GM23338 (cell line): ENCODE results near the gene CDH20. TPM values are rescaled to one million over a fixed set of nuclear protein-coding genes. Genes with fewer than 3 reads are reported as not detected.

Experiments used
- ATAC-seq: fragments of 200-7000 bp; cut with Tn5 transposase; 3 replicates; pipeline ENCODE4 v1.9.1; 2020
- DNase-seq: peaks from one replicate; pipeline ENCODE4 v3.0.0-alpha.2; 2015; ENCODE audit warnings: low spot score
- H2AFZ ChIP-seq: fragments of 200-600 bp; sonication (generic); 2 replicates; pipeline ENCODE4 v1.8.0; 2016; ENCODE audit warnings: antibody characterized with exemption, mild to moderate bottlenecking, moderate library complexity
- H3F3A ChIP-seq: fragments of 200-600 bp; sonication (generic); replicated peaks from 2 replicates; pipeline ENCODE4 v1.8.0; 2017; ENCODE audit warnings: antibody characterized with exemption, mixed run types, low read depth
- H3K27ac ChIP-seq: fragments of 200-600 bp; sonication (generic); 2 replicates; pipeline ENCODE4 v1.6.1; 2016; ENCODE audit warnings: low read depth
- H3K27me3 ChIP-seq: fragments of 200-600 bp; sonication (generic); 2 replicates; pipeline ENCODE4 v1.8.0; 2016; ENCODE audit warnings: mild to moderate bottlenecking, mixed run types, moderate library complexity; ENCODE audit not compliant: insufficient read depth
- H3K36me3 ChIP-seq: fragments of 200-600 bp; sonication (generic); 2 replicates; pipeline ENCODE4 v1.8.0; 2016; ENCODE audit warnings: mild to moderate bottlenecking; ENCODE audit not compliant: insufficient read depth
- H3K4me1 ChIP-seq: fragments of 200-600 bp; sonication (generic); 2 replicates; pipeline ENCODE4 v1.8.0; 2016; ENCODE audit warnings: mild to moderate bottlenecking, moderate library complexity; ENCODE audit not compliant: insufficient read depth
- H3K4me2 ChIP-seq: fragments of 200-600 bp; sonication (generic); 2 replicates; pipeline ENCODE4 v1.7.1; 2017; ENCODE audit warnings: mixed run types
- H3K4me3 ChIP-seq: fragments of 200-600 bp; sonication (generic); 2 replicates; pipeline ENCODE4 v1.6.1; 2016; ENCODE audit warnings: mixed run types
- H3K79me2 ChIP-seq: fragments of 200-600 bp; sonication (generic); replicated peaks from 2 replicates; pipeline ENCODE4 v1.8.0; 2017; ENCODE audit warnings: mild to moderate bottlenecking; ENCODE audit not compliant: insufficient read depth
- H3K9me2 ChIP-seq: fragments of 200-600 bp; sonication (generic); 2 replicates; pipeline ENCODE4 v1.8.0; 2017; ENCODE audit not compliant: insufficient read depth
- H4K20me1 ChIP-seq: fragments of 200-600 bp; sonication (generic); replicated peaks from 2 replicates; pipeline ENCODE4 v1.8.0; 2017; ENCODE audit warnings: mild to moderate bottlenecking; ENCODE audit not compliant: insufficient read depth
- H3K27ac Mint-ChIP-seq: 2 replicates; pipeline ENCODE4 v1.8.0; 2020; ENCODE audit warnings: inconsistent platforms, mild to moderate bottlenecking, moderate library complexity, mixed read lengths
- H3K27me3 Mint-ChIP-seq: 3 replicates; pipeline ENCODE4 v1.8.0; 2022; ENCODE audit warnings: low read depth, mild to moderate bottlenecking, moderate library complexity, mixed read lengths, inconsistent platforms; ENCODE audit not compliant: insufficient read depth, poor library complexity
- H3K36me3 Mint-ChIP-seq: 3 replicates; pipeline ENCODE4 v1.8.0; 2021; ENCODE audit warnings: low read depth, mild to moderate bottlenecking, inconsistent platforms, moderate library complexity, mixed read lengths
- H3K4me1 Mint-ChIP-seq: 3 replicates; pipeline ENCODE4 v1.8.0; 2020; ENCODE audit warnings: mild to moderate bottlenecking, inconsistent platforms, mixed read lengths
- H3K4me3 Mint-ChIP-seq: 3 replicates; pipeline ENCODE4 v1.8.0; 2021; ENCODE audit warnings: moderate library complexity, mild to moderate bottlenecking, inconsistent platforms, mixed read lengths
- H3K9me3 Mint-ChIP-seq: 3 replicates; pipeline ENCODE4 v1.8.0; 2020; ENCODE audit warnings: moderate library complexity, mild to moderate bottlenecking, inconsistent platforms, mixed read lengths
- CTCF ChIP-seq, 2 experiments: fragments of 200-600 bp in 1 of 2; sonication (generic) in 1 of 2; conservative IDR thresholded peaks; 2 replicates each; pipeline versions ENCODE4 v1.5.1 to v1.6.1; 2016 to 2017; ENCODE audit warnings: antibody characterized with exemption in 2 of 2, low read depth in 2 of 2, mild to moderate bottlenecking in 2 of 2, moderate library complexity in 1 of 2
- ETS1 ChIP-seq: IDR thresholded peaks from 2 replicates; pipeline ENCODE4 v1.6.1; 2016; ENCODE audit warnings: antibody characterized with exemption
- EZH2 ChIP-seq: fragments of 200-600 bp; sonication (generic); IDR thresholded peaks from one replicate; pipeline ENCODE4 v1.8.0; 2017; ENCODE audit warnings: antibody characterized with exemption, mild to moderate bottlenecking, low read depth; ENCODE audit not compliant: unreplicated experiment
- JUNB ChIP-seq: IDR thresholded peaks from one replicate; pipeline ENCODE4 v1.6.1; 2016; ENCODE audit warnings: antibody characterized with exemption; ENCODE audit not compliant: unreplicated experiment
- REST ChIP-seq: IDR thresholded peaks from one replicate; pipeline ENCODE4 v1.6.1; 2018; ENCODE audit warnings: antibody characterized with exemption; ENCODE audit not compliant: unreplicated experiment
- STAT1 ChIP-seq: IDR thresholded peaks from one replicate; pipeline ENCODE4 v1.6.1; 2016; ENCODE audit warnings: antibody characterized with exemption; ENCODE audit not compliant: unreplicated experiment
- ZNF114 ChIP-seq: fragments of 250-450 bp; sonication (Bioruptor Pico); IDR thresholded peaks from 2 replicates; pipeline ENCODE4 v1.5.0; 2020; ENCODE audit warnings: mild to moderate bottlenecking, moderate library complexity
- ZNF331 ChIP-seq: fragments of 250-450 bp; sonication (Bioruptor Pico); IDR thresholded peaks from 2 replicates; pipeline ENCODE4 v1.5.0; 2020; ENCODE audit warnings: low read depth, mild to moderate bottlenecking, moderate library complexity
- ZNF462 ChIP-seq: fragments of 250-450 bp; sonication (Bioruptor Pico); IDR thresholded peaks from 2 replicates; pipeline ENCODE4 v1.5.0; 2020; ENCODE audit warnings: mild to moderate bottlenecking, moderate library complexity
- polyA plus RNA-seq: library from polyadenylated mRNA; unstranded; fragments of >200 nt; fragmentation: Nextera tagmentation; extraction: Ambion mirVana; gene quantifications from 2 replicates; pipeline ENCODE4 v1.2.1, GENCODE V29; 2016
- total RNA-seq: library from RNA; depleted of rRNA; stranded (reverse); fragments of >200 nt; shearing (Covaris generic); gene quantifications from 2 replicates; pipeline ENCODE4 v1.2.3, GENCODE V29; 2014

Gene CDH20
- total and polyA plus RNA-seq, 2 experiments from 2014 or later = 1.0 TPM; not detected in 1

- TF ChIP-seq CTCF (conservative IDR thresholded peaks at IDR 0.05; ENCODE audit: low read depth in 2 of 2) (no peak), REST (no peak)
Observed at GRCh38 chr18:61474341-61474740, 141.1 kb downstream of the CDH20 start (continued).

GRCh38 chr18:61474918-61475317, 141.7 kb downstream of the CDH20 start:
- Mint-ChIP-seq H3K27ac (no peak overlapping the region), H3K4me3 (no peak overlapping the region), H3K27me3 (peaks cover 3% of the 10 kb centered on the region), H3K36me3 (no peaks in the 10 kb centered on the region), H3K9me3 (no peaks in the 10 kb centered on the region), H3K4me1 (0 out of 3 replicates have a peak, but pooled peaks cover 2% of the 10 kb centered on the region)
- no peak overlapping the region for H2AFZ ChIP-seq
- no peaks in the 10 kb centered on the region for H4K20me1 ChIP-seq
- H3K27ac ChIP-seq = no peak overlapping the region
- H3F3A ChIP-seq = no peaks in the 10 kb centered on the region
- no peak overlapping the region for H3K4me3 ChIP-seq
- DNase-seq (no peak), ATAC-seq (no peak)
- no peak overlapping the region for H3K4me2 ChIP-seq
- no peaks in the 10 kb centered on the region for H3K36me3 ChIP-seq
- H3K79me2 ChIP-seq = no peaks in the 10 kb centered on the region
- no peaks in the 10 kb centered on the region for H3K9me2 ChIP-seq
- peaks cover 13% of the 10 kb centered on the region; the same call in 1 of the 2 replicates for H3K4me1 ChIP-seq
- no peaks in the 10 kb centered on the region for H3K27me3 ChIP-seq
- no peak for TF ChIP-seq EZH2
- TF ChIP-seq STAT1 = no peak
- no peak for TF ChIP-seq ETS1
- TF ChIP-seq CTCF (conservative IDR thresholded peaks at IDR 0.05; ENCODE audit: low read depth in 2 of 2) = no peak
- no peak for TF ChIP-seq ZNF114 (CRISPR knock-in tag)
- TF ChIP-seq JUNB = no peak
- no peak for TF ChIP-seq ZNF331 (CRISPR knock-in tag)
- no peak for TF ChIP-seq ZNF462 (CRISPR knock-in tag)
